ENCODE data around the gene HELT. TPM values are rescaled to one million over a fixed set of nuclear protein-coding genes. Genes with fewer than 3 reads are reported as not detected.

Gene HELT
- total and polyA plus RNA-seq, 8 donors, result 0.64 TPM; not detected in 7

DNA sequence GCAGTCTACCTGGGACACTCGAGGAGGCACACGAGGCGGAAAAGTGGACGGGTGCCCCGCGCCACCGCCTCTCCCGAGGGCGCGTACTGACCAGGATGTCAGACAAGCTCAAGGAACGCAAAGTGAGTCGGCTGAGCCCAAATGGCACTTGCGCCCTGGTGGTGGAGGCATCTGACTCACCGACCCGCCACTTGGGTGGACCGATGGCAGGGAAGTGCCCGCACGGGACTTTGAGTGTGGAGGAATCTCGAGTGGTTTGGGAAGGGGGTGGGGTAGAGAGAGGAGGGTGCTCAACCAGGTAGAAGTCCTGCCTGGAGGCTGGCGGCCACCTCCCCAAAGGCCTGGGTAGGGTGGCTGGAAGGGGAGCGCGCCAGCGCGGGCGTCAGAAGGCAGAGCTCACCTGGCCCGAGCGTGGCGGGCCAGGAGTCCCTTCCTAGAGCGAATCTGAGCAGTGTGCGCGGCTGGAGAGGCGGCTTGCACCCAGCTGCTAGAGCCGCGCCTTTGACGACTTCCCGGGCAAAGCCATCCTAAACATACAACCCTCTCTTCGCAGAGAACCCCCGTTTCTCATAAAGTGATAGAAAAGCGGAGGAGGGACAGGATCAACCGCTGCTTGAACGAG, 655 bp downstream of the HELT start:
- no peak overlapping the region for H3K27ac ChIP-seq
- intact Hi-C loops (cut with DNase I), result no loop called here
- no peaks in the 10 kb centered on the region for H3K9me3 ChIP-seq
- no peaks in the 10 kb centered on the region for H3K36me3 ChIP-seq
- peaks cover 88 to 100% of the 10 kb centered on the region in 2 donors for H3K27me3 ChIP-seq
- peak overlapping the region in 1 of 2 donors; percentile 10 for H3K4me3 ChIP-seq
- TF ChIP-seq, protein P1, sequence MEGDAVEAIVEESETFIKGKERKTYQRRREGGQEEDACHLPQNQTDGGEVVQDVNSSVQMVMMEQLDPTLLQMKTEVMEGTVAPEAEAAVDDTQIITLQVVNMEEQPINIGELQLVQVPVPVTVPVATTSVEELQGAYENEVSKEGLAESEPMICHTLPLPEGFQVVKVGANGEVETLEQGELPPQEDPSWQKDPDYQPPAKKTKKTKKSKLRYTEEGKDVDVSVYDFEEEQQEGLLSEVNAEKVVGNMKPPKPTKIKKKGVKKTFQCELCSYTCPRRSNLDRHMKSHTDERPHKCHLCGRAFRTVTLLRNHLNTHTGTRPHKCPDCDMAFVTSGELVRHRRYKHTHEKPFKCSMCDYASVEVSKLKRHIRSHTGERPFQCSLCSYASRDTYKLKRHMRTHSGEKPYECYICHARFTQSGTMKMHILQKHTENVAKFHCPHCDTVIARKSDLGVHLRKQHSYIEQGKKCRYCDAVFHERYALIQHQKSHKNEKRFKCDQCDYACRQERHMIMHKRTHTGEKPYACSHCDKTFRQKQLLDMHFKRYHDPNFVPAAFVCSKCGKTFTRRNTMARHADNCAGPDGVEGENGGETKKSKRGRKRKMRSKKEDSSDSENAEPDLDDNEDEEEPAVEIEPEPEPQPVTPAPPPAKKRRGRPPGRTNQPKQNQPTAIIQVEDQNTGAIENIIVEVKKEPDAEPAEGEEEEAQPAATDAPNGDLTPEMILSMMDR (IDR thresholded peaks at IDR 0.05), result no peak
- peak; percentile 74 for ATAC-seq
- peaks cover 4 to 39% of the 10 kb centered on the region in 2 donors for H3K4me1 ChIP-seq
- DNase-seq, result peak in 1 of 4 donors; percentile 49

DNA sequence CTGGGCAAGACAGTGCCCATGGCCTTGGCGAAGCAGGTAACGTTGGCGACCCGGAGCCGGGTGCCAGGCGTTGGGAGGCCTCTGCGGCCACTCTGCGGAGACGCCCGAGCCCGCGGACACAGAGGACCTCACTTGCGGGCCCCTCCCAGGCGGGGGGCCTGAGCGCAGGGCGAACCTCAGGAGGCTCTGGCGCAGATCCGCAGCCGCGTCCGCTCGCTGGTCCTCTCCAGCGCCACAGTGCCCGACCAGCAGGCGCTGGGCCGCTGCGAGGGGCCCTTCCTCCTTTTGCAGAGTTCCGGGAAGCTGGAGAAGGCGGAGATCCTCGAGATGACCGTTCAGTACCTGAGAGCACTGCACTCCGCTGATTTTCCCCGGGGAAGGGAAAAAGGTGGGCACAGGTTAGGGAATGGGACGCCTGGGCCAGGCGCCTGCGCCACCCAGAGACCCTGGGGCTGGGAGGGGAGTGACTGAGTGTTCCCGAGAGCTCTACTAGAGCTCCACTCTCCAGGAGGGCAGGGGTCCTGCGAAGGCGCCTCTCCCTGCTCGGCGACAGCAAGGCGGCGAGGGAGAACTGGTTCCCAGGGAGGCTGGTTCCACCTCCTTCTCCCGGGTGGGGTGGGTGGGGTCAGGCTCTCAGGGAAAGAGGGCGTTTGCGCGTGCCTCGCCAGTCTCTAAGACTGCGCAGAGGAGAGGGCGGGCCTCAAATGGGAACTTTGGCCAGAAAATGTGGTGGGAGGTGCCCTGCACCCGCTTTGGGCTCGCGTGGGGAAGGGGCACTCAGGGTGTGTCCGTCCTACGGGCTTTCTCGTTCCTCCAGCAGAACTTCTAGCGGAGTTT, 1.4 kb downstream of the HELT start:
- DNase-seq, result no peak
- H3K4me3 ChIP-seq, result peak overlapping the region in 1 of 2 donors; percentile 10
- TF ChIP-seq, protein P1 (IDR thresholded peaks at IDR 0.05), result no peak
- H3K9me3 ChIP-seq, result no peaks in the 10 kb centered on the region
- H3K27ac ChIP-seq, result no peak overlapping the region
- H3K27me3 ChIP-seq, result peaks cover 81 to 100% of the 10 kb centered on the region in 2 donors
- ATAC-seq, result peak; percentile 77
- no peaks in the 10 kb centered on the region for H3K36me3 ChIP-seq
- intact Hi-C loops (cut with DNase I), result no loop called here
- peaks cover 4 to 39% of the 10 kb centered on the region in 2 donors for H3K4me1 ChIP-seq

DNA sequence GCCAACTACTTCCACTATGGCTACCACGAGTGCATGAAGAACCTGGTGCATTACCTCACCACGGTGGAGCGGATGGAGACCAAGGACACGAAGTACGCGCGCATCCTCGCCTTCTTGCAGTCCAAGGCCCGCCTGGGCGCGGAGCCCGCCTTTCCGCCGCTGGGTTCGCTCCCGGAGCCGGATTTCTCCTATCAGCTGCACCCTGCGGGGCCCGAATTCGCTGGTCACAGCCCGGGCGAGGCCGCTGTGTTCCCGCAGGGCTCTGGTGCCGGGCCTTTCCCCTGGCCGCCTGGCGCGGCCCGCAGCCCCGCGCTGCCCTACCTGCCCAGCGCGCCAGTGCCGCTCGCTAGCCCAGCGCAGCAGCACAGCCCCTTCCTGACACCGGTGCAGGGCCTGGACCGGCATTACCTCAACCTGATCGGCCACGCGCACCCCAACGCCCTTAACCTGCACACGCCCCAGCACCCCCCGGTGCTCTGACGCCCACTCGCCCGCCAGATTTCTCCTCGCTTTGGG, 2.1 kb downstream of the HELT start:
- DNase-seq, result no peak

DNA sequence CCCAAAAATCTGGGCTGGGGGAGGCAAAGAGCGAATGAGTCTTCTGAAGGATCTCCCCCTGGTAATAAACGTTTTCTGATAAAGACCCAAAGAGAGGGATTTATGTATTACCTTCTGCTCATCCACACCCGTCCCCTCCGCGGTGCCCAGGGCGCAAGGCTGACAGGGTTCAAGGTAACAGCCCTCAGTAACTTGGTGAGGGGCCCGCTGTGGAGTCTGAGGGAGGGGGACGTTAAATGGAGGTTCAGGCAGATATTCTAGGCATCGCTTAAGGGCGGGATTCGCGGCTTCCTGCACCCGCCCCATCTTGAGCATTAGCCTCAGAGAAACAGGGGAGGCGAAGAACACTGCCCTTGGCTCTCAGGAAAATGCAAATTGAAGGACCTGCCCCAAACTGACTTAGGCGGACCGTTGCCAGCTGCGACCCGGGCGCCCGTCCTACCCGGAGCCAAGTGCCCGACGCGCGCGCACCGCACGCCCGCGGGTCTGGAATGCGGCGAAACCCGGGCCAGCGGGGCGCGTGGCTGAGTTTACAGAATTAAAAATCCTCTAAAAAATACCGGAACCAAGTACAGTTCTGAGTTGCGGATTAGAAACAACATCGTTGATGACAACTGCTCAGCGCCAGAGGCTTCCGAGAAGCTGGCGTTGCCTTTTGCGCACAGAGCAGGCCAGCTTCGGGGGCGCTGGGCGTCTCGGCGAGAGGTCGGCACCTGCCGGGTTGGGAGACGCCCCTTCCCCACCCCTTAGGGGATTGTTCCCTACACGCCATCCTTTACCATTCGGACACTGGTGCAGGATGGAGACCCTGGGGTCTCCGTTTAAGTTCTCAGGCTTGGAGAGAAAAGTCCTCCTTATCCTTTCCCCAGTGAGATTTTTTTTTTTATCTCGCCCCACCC, 2.8 kb downstream of the HELT start:
- DNase-seq (no peak), ATAC-seq (no peak)
- intact Hi-C loops (cut with DNase I), result no loop called here
- Histone ChIP-seq H3K27me3 (peaks cover 67 to 100% of the 10 kb centered on the region in 2 donors), H3K4me3 (no peak overlapping the region), H3K4me1 (peaks cover 4 to 38% of the 10 kb centered on the region in 2 donors), H3K27ac (no peak overlapping the region), H3K36me3 (no peaks in the 10 kb centered on the region), H3K9me3 (no peaks in the 10 kb centered on the region)
- TF ChIP-seq, protein P1 (IDR thresholded peaks at IDR 0.05), result no peak

More for the DNA sequence above, 2.1 kb downstream of the HELT start:
- Histone ChIP-seq H3K9me3 (no peaks in the 10 kb centered on the region), H3K27me3 (peaks cover 74 to 100% of the 10 kb centered on the region in 2 donors), H3K4me1 (peaks cover 4 to 39% of the 10 kb centered on the region in 2 donors), H3K27ac (no peak overlapping the region), H3K36me3 (no peaks in the 10 kb centered on the region), H3K4me3 (no peak overlapping the region)
- intact Hi-C loops (cut with DNase I), result no loop called here
- peak; percentile 25 for ATAC-seq
- TF ChIP-seq, protein P1 (IDR thresholded peaks at IDR 0.05), result no peak

All from left lung (tissue), 10 donors.